Measurements from ENCODE around the gene RIMBP2. TPM values are rescaled to one million over a fixed set of nuclear protein-coding genes. Genes with fewer than 3 reads are reported as not detected.

Gene RIMBP2
- total RNA-seq, 6 experiments from 2014 or later: not detected

DNA sequence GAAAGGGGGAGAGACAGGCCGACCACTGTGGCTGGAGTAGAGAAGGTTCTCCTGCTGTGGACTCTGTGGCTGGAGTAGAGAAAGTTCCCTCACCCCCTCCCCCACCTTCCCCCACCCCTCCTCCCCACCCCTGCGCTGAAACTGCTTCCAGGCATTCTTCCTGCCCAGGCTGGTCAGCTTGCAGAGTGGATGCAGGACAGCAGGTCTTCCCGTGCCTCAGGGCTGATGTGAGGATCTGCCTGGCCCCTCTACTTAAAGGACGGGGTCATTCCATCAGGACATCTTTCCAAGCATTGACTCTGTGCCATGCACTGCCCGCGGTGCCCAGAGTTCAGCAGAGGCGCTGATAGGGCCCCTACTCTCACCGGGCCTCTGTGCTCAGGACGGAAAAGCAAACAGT lies 13.2 kb upstream of the RIMBP2 start:
- Mint-ChIP-seq H3K36me3 (ENCODE audit: low read depth) (no peaks in the 10 kb centered on the region), H3K4me3 (no peak overlapping the region)

DNA sequence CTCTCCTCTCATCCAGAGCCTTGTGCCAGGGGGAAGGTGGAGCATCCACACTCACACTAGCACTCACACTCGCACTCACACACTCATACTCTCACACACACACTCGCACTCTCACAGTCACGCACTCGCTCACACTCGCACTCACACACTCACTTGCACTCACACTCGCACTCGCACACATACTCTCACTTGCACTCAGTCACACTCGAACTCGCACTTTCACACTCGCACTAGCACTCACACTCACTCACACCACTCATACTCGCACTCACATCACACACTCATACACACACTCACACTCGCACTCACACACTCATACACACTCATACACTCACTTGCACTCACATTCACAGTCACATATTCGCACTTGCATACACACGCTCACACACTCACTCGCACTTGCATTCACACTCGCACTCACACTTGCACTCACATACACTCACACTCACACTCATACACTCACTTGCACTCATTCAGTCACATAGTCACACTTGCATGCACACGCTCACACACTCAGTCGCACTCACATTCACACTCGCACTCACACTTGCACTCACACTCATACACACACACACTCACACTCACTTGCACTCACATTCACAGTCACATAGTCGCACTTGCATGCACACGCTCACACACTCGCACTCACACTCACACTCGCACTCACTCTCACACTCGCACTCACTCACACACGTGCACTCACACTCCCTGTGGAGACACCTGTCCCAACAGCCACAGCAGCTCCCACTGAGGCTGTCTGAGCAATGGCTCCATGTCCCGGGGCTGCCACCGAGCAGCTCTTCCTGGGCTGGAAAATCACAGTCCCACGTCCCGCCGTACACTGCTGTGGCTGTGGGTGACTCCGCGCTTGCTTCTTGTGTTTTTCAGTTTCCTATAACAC lies 12.3 kb upstream of the RIMBP2 start:
- DNase-seq: no peak

More for the DNA sequence above, 13.2 kb upstream of the RIMBP2 start:
- no peaks in the 10 kb centered on the region for H3K4me1 Mint-ChIP-seq (ENCODE audit: low read depth)
- TF ChIP-seq, protein P1, sequence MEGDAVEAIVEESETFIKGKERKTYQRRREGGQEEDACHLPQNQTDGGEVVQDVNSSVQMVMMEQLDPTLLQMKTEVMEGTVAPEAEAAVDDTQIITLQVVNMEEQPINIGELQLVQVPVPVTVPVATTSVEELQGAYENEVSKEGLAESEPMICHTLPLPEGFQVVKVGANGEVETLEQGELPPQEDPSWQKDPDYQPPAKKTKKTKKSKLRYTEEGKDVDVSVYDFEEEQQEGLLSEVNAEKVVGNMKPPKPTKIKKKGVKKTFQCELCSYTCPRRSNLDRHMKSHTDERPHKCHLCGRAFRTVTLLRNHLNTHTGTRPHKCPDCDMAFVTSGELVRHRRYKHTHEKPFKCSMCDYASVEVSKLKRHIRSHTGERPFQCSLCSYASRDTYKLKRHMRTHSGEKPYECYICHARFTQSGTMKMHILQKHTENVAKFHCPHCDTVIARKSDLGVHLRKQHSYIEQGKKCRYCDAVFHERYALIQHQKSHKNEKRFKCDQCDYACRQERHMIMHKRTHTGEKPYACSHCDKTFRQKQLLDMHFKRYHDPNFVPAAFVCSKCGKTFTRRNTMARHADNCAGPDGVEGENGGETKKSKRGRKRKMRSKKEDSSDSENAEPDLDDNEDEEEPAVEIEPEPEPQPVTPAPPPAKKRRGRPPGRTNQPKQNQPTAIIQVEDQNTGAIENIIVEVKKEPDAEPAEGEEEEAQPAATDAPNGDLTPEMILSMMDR (IDR thresholded peaks at IDR 0.05): no peak
- peaks cover 40% of the 10 kb centered on the region for H3K9me3 Mint-ChIP-seq
- no peaks in the 10 kb centered on the region for H3K27me3 Mint-ChIP-seq (ENCODE audit: insufficient read depth)
- DNase-seq: no peak
- no peak overlapping the region for H3K27ac Mint-ChIP-seq

DNA sequence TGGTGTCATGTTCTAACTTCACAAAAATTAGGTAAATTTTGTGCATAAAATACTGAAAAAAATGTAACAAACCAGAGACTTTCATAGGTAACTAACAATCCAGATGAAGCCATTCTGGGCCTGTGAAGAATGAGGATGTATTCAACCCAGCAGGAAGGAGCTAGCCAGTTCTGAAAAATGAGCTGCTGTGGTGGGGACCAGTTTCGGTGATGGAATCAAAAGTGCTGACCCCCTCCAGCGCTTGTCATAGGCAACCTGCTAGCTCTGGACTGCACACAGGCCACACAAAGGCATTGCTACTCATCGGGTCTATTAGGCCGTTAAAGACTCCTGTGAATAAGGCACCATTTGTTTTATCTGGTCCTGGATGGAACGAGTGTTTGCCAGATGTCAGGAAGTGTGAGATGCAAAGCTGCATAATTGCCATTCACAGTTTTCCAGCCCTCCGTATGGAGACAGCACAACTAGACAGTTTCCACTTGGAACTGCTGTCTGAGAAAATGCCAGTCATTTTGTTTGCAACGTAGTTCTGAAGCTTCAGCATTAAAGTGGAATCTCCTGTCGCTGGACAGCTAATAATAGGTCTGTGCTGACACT lies 3.3 kb upstream of the RIMBP2 start:
- H3K4me1 Mint-ChIP-seq (ENCODE audit: low read depth): no peaks in the 10 kb centered on the region
- H3K9me3 Mint-ChIP-seq: peaks cover 25% of the 10 kb centered on the region
- peaks cover 9% of the 10 kb centered on the region; the same call in 1 of the 2 replicates for H3K36me3 Mint-ChIP-seq (ENCODE audit: low read depth)
- DNase-seq: no peak
- TF ChIP-seq, protein P1 (IDR thresholded peaks at IDR 0.05): no peak
- no peak overlapping the region for H3K4me3 Mint-ChIP-seq
- H3K27ac Mint-ChIP-seq: no peak overlapping the region
- H3K27me3 Mint-ChIP-seq (ENCODE audit: insufficient read depth): peaks cover 2% of the 10 kb centered on the region

More for the DNA sequence above, 12.3 kb upstream of the RIMBP2 start:
- no peaks in the 10 kb centered on the region for H3K36me3 Mint-ChIP-seq (ENCODE audit: low read depth)
- H3K9me3 Mint-ChIP-seq: peaks cover 43% of the 10 kb centered on the region
- no peak overlapping the region for H3K4me3 Mint-ChIP-seq
- no peaks in the 10 kb centered on the region for H3K4me1 Mint-ChIP-seq (ENCODE audit: low read depth)
- H3K27ac Mint-ChIP-seq: no peak overlapping the region
- H3K27me3 Mint-ChIP-seq (ENCODE audit: insufficient read depth): no peaks in the 10 kb centered on the region
- TF ChIP-seq, protein P1 (IDR thresholded peaks at IDR 0.05): no peak

DNA sequence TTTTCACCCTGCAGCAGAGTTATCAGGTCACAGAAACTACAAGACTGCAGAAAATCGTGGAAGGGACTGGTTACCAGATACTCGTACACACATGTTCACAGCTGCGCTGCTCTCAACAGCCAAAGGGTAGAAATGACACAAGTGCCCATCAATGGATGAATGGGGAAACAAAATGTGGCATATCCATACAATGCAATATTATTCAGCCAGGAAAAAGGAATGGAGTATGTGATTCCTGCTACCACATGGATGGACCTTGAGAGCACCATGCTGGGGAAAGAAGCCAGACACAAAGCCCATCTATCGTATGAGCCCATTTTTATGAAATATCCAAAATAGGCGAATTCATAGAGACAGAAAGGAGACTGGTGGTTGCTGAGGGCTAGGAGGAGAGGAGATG lies 1.7 kb upstream of the RIMBP2 start:
- DNase-seq: no peak
- peaks cover 9% of the 10 kb centered on the region for H3K9me3 Mint-ChIP-seq
- H3K27me3 Mint-ChIP-seq (ENCODE audit: insufficient read depth): peaks cover 2% of the 10 kb centered on the region
- peaks cover 6% of the 10 kb centered on the region; the same call in 1 of the 2 replicates for H3K36me3 Mint-ChIP-seq (ENCODE audit: low read depth)
- no peaks in the 10 kb centered on the region for H3K4me1 Mint-ChIP-seq (ENCODE audit: low read depth)
- TF ChIP-seq, protein P1 (IDR thresholded peaks at IDR 0.05): no peak
- H3K27ac Mint-ChIP-seq: no peak overlapping the region
- H3K4me3 Mint-ChIP-seq: no peak overlapping the region

GRCh38 chr12:130716969-130717366 lies 869 bp upstream of the RIMBP2 start:
- Mint-ChIP-seq H3K4me1 (ENCODE audit: low read depth) (no peaks in the 10 kb centered on the region), H3K27ac (no peak overlapping the region), H3K9me3 (peaks cover under 1% of the 10 kb centered on the region), H3K4me3 (no peak overlapping the region), H3K36me3 (ENCODE audit: low read depth) (no peaks in the 10 kb centered on the region), H3K27me3 (ENCODE audit: insufficient read depth) (peaks cover 4% of the 10 kb centered on the region)
- DNase-seq: no peak
- TF ChIP-seq, protein P1 (IDR thresholded peaks at IDR 0.05): no peak

Measured in HFFc6 (cell line).